HL-60/S4 (cell line): ENCODE data around the gene IL33.

ENCODE experiments used
- in situ Hi-C: fragments of 300-500 bp; cut with MboI; formaldehyde crosslinking; loops from 2 replicates; pipeline ENCODE4 v1.14.3; 2022; ENCODE audit warnings: low sequenced_read_pairs

Gene IL33

DNA sequence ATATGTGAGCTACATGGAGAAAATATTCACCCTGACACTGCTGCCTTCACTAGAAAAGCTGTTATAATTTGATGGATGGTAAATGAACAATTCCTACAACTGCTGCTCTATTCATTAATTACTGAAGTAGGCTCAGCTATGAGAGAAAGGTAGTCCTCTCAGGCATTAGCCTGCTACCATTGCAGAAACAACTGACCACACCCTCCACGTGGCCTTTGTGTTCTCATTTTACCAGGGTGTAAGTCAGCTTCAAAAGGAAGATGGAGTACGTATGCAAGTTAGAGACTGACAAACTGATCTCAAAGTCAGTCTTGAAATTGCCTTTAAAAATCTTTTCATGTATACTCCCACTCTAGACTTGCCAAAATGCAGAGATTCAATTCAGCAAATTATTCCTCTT lies 86.3 kb downstream of the IL33 start:
- in situ Hi-C loops: loop anchor here (25.0 kb wide), 1 partner anchor 240 kb away; no protein-coding TSS in a partner anchor

GRCh38 chr9:6302417-6302816 lies 86.8 kb downstream of the IL33 start:
- in situ Hi-C loops: loop anchor here (25.0 kb wide), 1 partner anchor 240 kb away; no protein-coding TSS in a partner anchor

- in situ Hi-C loops: loop anchor here (25.0 kb wide), 1 partner anchor 242 kb away; no protein-coding TSS in a partner anchor
These were observed 88.6 kb downstream of the IL33 start for GRCh38 chr9:6304232-6304631.

- in situ Hi-C loops: loop anchor here (25.0 kb wide), 1 partner anchor 244 kb away; no protein-coding TSS in a partner anchor
These were observed 90.5 kb downstream of the IL33 start for GRCh38 chr9:6305954-6306563.
